GM19324 (cell line): ENCODE measurements around the gene RTN1.

Experiments
- ATAC-seq: cut with Tn5 transposase; IDR thresholded peaks from one replicate; pipeline ENCODE4 v1.9.1; 2021; ENCODE audit warnings: mild to moderate bottlenecking, moderate library complexity; ENCODE audit not compliant: unreplicated experiment, low FRiP score

Gene RTN1

GRCh38 chr14:59580911-59581310 is 289.7 kb downstream of the RTN1 start:
- no peak for ATAC-seq

GRCh38 chr14:59576332-59577294 is 294.0 kb downstream of the RTN1 start, which contains the start of gene CCDC175:
TSS of gene CCDC175 (minus strand) at chr14:59576812. CDS start at chr14:59576775, 37 bp downstream.
- ATAC-seq: peak; percentile 92

- no peak for ATAC-seq
Observed at GRCh38 chr14:59570122-59570521, 300.5 kb downstream of the RTN1 start.

- ATAC-seq: no peak
Observed at GRCh38 chr14:59566725-59567124, 303.9 kb downstream of the RTN1 start.

GRCh38 chr14:59566296-59566695 is 304.3 kb downstream of the RTN1 start:
- no peak for ATAC-seq

GRCh38 chr14:59565087-59565486 is 305.5 kb downstream of the RTN1 start:
- no peak for ATAC-seq

GRCh38 chr14:59564366-59564765 is 306.2 kb downstream of the RTN1 start:
- ATAC-seq: no peak

GRCh38 chr14:59547310-59547709 is 323.3 kb downstream of the RTN1 start:
- no peak for ATAC-seq
